ENCODE data around the gene CHSY1.

The CHSY1 gene

GRCh38 chr15:101187820-101188636, 63.8 kb downstream of the CHSY1 start:
- no peak for DNase-seq (ENCODE audit: low spot score)

GRCh38 chr15:101185770-101186169, 66.1 kb downstream of the CHSY1 start:
- DNase-seq (ENCODE audit: low spot score), result no peak

- no peak for DNase-seq (ENCODE audit: low spot score)
Measured at GRCh38 chr15:101185336-101185735, 66.5 kb downstream of the CHSY1 start.

- DNase-seq (ENCODE audit: low spot score), result no peak
Measured at GRCh38 chr15:101184830-101185229, 67.0 kb downstream of the CHSY1 start.

DNA sequence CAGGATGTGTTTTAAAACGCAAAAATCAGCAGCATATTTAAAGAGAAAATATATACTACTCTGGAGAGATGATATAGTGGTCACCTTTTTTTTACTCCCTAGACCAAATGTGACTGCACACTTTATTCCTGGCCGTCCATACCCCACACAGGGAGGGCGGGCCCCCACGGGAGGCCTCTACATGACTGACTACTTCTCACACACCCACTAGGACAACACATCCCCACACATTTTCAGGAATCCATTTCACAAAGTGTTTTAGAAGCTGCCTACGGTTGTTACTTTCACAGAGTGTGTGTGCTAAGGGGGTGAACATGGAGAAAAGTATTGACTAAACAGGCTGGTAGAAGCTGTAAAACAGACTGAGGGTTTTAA, 67.9 kb downstream of the CHSY1 start:
- DNase-seq (ENCODE audit: low spot score), result no peak

GRCh38 chr15:101183226-101183930, 68.5 kb downstream of the CHSY1 start:
- peak; percentile 41 for DNase-seq (ENCODE audit: low spot score)

DNA sequence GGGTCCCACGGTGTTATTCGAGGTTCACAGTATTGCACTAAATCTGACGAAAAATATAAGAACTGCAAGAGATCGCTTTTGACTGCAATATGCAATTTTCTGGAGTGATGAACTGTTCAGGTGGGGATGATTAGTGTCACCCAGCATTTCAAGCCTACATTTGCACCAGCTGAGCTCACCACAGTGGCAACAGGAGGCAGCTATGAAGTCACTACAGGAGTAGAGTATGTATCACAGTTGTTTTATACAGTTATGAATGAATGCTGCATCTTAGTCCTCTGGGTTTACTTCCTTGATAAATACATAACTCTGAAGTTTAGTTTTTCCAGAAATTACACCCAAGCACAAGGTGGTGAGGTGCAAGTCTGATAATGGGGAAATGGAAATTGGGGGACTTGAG, 69.6 kb downstream of the CHSY1 start:
- no peak for DNase-seq (ENCODE audit: low spot score)

DNA sequence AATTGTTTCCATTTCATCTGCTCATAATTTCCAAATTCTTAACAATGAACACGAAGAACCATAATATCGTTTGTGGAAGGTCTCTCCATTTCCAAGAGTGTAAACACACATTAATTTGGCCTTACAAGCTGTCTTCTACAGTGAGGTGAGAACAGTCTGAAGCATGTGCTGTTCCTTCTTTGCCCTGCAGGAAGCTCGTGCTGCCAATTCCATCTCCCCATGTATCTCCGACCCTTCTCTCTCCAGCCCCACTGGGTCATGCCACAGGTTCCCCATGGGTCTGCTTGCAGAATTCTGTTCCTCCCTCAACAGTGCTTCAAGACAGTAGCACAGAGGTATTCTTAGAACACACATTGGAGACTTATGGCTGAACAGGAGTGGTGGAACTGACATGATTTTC, 70.5 kb downstream of the CHSY1 start:
- no peak for DNase-seq (ENCODE audit: low spot score)

DNA sequence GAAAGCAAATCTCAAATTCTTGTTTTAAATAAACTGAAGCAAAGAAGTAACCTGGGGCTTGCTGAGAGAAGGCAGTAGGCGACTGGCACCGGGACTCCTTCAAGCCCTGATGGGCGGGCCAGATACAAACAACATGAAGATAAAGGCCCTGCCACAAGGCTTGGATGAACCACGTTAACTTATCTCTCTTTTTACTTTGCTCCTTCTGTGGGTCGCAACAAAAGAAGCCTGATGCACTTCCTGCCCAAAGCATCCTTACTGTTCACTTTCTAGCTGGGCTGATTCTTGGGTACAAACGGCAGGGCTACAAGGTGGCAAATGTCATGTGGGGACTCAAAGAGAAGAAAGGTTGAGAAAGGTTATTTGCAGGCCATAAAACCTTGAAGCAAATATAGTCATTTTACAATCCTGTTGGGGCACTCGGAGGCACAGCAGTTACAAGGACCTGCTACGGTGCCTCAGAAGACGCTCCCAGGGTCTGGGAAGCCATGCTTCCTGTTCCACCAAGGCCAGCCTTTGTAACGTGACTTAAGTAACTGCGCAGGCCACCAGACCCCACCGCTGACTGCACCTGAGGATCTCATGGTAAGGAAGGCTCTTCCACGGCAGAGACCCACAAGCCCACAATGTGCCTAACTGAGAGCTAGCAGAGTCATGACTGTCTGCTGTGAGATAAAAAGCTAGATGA, 71.1 kb downstream of the CHSY1 start:
- no peak for DNase-seq (ENCODE audit: low spot score)

DNA sequence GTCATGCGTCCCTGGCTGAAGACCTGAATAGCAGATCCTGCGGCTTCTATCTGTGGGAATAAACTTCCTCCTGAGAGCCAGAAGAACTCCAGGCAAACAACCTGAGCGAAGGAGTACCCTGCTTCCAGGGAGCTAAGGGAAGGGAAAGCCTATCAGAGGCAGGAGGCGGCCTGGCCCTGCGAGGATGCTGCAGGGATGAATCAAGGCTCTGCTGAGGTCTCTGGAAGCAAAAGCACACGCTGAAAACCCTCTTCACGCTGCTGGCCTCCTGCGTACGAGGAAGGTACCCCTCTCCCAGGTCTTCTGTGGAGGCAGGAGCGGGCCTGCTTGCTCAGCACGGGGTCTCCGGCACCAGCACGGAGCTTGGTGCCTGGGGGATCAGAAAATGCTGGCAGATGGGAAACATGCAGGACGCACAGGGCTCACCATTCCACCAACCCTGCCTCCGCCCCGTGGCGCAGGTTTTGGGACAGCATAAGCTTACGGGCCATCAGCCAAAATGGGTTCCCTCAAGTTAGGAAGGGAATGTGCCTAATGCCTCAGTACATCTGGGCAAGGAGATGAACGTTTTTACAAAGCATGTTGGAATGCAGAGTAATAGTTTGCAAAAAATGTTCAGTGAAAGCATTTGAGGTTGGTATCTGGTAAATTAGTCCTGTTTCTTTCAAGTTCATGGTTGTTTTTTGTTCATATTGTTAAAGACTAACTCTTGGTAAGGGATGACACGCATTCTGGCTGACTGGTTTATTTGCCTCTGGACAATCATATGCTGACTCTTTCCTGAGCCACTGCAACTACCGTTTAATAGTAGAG, 72.3 kb downstream of the CHSY1 start:
- no peak for DNase-seq (ENCODE audit: low spot score)

DNA sequence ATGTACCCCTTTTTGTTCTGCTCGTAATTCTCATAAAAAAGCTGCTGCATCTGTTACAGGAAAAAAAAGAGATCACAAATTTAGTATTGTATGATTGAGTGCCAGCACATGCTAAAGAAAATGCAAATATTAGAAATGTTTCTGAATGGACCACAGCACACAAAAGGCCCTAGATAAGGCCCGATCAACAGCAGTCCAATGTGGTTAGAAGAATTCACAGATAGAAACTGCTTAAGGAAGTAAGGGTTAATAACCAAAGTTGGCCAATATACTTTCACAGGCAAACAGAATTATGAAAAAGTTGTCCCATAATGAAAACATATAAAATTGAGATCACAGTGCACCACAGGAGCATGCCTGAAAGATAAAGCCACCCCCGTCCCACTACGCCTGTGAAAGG, 72.9 kb downstream of the CHSY1 start:
- no peak for DNase-seq (ENCODE audit: low spot score)

DNA sequence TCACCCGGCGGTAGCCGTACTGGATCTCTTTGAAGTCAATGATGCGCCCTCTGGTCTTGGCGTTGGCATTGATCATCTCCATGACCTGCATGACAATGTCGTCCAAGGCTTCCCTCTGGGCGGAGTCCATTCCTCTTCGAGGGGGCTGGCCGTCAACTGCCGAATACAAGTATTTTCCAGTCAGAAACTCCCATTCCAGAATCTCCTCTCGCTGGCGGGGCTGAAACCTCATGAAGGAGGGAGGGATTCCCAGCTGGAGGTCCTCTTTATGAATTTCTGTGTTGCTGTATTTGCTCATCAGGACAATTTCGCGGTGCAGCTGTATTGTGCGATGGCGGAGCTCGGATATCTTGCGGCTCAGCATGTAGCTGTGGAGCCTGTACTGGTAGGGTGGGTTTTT, 73.4 kb downstream of the CHSY1 start:
- no peak for DNase-seq (ENCODE audit: low spot score)

DNA sequence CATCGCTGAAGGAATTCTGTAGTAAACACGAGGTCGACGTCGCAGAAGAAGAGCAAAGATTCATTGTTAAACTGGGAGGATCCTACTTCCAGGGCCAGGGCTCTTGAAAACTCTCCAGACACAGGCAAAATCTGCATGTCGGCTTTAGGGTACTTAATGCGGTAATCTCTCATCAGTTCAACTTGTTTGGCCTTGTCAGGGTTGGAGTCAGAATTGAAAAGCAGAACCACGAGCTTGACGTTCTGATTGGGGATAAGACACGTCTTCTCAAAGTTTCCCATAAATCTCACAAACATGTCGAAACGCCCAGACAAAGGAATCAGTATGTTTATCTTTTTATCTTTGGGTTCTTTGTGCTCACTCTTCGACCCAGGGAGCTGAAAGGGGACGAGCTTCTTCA, 74.0 kb downstream of the CHSY1 start:
- DNase-seq (ENCODE audit: low spot score), result no peak

GRCh38 chr15:101176625-101177024, 75.2 kb downstream of the CHSY1 start:
- no peak for DNase-seq (ENCODE audit: low spot score)

- peak; percentile 40 for DNase-seq (ENCODE audit: low spot score)
Measured at GRCh38 chr15:101175401-101175800, 76.4 kb downstream of the CHSY1 start.

DNA sequence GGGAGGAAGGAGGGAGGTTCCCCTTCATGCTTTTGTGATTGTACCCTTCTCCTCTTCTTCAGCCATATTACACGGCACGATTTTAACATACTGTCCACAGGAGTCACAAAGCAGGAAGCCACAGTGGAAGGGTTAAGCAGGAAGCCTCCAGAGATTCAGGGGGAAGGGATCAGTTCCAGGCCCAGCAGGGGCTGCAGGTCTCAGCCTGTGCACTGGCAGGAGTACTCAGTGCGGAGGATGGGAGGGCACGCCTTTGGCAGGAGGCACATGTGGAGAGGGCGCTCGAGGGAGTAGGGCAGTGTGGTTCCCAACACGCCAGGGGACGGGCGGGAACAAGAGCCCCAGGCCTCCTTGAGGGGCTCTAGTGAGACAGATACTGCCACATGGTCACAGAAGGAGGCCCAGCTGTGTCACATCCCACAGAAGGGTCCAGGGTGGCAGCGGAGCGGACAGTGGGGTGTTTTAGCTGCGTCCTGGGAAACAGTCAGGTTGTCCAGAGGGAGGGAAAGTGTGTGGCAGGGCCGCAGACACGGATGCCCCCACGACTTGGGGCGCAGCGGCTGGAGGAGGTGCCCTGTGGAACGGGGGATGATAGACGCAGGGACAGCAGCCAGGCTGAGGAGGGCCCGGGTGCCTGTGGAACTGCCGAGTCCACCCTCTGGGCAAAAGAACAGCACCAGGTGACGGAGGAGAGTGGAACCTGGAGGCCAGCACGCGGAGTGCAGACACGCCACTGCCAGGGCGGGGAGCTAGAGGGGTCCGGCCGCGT, 77.5 kb downstream of the CHSY1 start:
- DNase-seq (ENCODE audit: low spot score), result no peak

- no peak for DNase-seq (ENCODE audit: low spot score)
Measured at GRCh38 chr15:101173233-101174119, 78.4 kb downstream of the CHSY1 start.

DNA sequence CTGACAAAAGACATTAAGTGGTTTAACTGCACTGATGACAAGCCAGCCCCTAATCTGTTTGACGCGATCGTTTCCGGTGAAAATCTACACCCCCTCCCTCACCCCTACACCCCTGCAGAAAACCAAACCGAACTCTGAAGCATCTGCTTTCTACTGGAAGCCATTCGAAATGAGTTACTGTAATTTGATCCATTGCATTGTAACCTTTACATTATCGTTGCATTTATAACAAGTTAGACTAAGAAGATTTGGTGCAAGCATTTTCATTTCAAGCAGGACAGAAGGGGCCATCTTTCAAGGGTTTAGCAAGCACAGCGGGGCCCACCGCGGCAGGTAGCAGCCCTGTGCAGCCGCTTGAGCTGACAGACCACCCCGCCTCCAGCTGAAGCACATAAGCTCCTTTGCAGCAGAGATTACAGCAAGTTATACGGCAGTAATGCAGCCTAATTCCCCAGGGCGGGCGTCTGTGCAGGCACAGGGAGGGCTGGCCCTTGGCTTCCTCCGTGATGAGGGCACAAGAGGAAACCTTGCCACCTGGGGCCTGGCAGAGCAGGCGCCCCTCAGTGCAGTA, 79.3 kb downstream of the CHSY1 start:
- DNase-seq (ENCODE audit: low spot score), result no peak

DNA sequence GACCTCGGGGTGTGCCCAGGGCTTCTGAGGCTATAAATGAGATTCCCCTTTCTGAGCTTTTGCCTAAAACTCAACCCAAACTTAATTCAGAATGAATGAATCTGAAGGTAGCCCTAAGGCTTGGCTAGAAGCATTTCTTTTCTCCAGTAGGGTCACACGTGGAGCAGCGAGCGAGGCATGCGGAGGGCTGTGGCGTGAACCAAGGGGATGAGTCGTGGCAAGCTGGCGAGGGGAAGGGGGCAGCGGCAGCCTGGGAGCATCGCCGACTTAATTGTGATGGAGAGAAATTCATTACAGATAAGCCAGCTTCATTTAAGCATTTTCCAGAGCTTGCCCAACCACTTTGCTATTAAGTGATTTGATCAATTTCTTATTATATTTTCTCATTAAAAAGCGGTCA, 79.9 kb downstream of the CHSY1 start:
- DNase-seq (ENCODE audit: low spot score), result no peak
